HL-60 (cell line): Measurements from ENCODE around the gene PPIG.

Experiments
- CTCF ChIP-seq: IDR thresholded peaks from one replicate; pipeline ENCODE4 v1.5.1; 2011; ENCODE audit warnings: low read length, control low read depth, inconsistent platforms; ENCODE audit not compliant: insufficient read depth
- GABPA ChIP-seq: IDR thresholded peaks from 2 replicates; pipeline ENCODE4 v1.6.1; 2012; ENCODE audit warnings: low read depth
- POLR2AphosphoS5 ChIP-seq: IDR thresholded peaks from 2 replicates; pipeline ENCODE4 v1.6.1; 2012; ENCODE audit warnings: low read depth
- REST ChIP-seq: IDR thresholded peaks from 2 replicates; pipeline ENCODE4 v1.6.1; 2012; ENCODE audit warnings: low read depth; ENCODE audit not compliant: insufficient replicate concordance
- SPI1 ChIP-seq: IDR thresholded peaks from 2 replicates; pipeline ENCODE4 v1.6.1; 2012; ENCODE audit warnings: low read depth, mild to moderate bottlenecking, borderline replicate concordance

- TF ChIP-seq SPI1 (no peak), POLR2AphosphoS5 (no peak), CTCF (no peak), REST (no peak), GABPA (no peak)
These were observed 89.8 kb downstream of the PPIG start for GRCh38 chr2:169673921-169674320.
